Measurements from ENCODE around the gene PRAMEF15.
"Not testable (repeated sequence)": the region's sequence is repeated elsewhere in the genome, so short reads cannot be mapped to it uniquely, and the experiment has no call there.

Gene PRAMEF15

DNA sequence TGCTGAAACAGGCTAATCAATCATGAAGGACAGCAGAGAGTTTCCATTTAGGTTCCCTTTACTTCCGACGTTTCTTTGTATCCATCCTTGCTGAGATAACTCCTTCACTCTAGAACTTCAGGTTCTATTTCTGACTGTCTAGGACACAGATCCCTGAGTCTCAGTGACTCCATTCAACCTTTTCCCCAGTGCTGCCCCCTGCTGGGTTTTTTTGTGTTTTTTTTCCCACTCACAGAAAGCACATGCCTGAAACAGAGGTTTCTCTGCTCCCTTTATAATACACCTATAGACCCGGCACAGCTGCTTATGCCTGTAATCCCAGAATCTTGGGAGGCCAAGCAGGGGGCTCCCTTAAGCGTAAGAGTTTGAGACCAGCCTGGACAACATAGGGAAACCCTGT lies 53.2 kb downstream of the PRAMEF15 start:
- H3K27ac ChIP-seq = not testable (repeated sequence)
- TF ChIP-seq, protein P1, sequence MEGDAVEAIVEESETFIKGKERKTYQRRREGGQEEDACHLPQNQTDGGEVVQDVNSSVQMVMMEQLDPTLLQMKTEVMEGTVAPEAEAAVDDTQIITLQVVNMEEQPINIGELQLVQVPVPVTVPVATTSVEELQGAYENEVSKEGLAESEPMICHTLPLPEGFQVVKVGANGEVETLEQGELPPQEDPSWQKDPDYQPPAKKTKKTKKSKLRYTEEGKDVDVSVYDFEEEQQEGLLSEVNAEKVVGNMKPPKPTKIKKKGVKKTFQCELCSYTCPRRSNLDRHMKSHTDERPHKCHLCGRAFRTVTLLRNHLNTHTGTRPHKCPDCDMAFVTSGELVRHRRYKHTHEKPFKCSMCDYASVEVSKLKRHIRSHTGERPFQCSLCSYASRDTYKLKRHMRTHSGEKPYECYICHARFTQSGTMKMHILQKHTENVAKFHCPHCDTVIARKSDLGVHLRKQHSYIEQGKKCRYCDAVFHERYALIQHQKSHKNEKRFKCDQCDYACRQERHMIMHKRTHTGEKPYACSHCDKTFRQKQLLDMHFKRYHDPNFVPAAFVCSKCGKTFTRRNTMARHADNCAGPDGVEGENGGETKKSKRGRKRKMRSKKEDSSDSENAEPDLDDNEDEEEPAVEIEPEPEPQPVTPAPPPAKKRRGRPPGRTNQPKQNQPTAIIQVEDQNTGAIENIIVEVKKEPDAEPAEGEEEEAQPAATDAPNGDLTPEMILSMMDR (IDR thresholded peaks at IDR 0.05) = peak; percentile 54
